ENCODE data around the gene PSMB8.
A peak's percentile ranks its signal among the peaks of the same experiment; 100 is the strongest.
"Not testable (repeated sequence)": the region's sequence is repeated elsewhere in the genome, so short reads cannot be mapped to it uniquely, and the experiment has no call there.

The PSMB8 gene

DNA sequence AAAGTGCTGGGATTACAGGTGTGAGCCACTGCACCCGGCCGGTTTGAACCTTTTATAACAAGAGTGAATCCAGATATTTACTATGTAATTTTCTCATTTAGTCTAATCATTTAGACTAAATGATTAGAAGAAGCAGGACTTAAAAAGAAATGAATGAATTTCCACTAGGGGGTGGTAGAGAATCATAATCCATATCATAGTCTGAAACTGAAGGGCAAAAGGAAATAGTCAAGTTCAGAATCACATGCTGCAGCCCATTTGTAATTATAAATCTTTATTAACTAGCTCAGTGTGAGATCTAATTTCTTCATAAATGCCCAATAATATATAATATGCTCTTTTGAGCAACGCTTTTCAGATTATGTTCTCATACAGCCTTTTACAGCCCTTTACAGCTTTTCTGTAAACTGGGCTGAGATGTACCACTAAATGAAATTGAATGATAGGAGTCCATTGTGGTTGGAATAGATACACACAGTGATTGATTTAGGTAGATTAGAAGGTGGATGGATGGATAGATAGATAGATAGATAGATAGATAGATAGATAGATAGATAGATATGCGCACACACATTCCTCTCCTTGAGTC lies 41.9 kb upstream of the PSMB8 start:
- TF ChIP-seq, protein P1, sequence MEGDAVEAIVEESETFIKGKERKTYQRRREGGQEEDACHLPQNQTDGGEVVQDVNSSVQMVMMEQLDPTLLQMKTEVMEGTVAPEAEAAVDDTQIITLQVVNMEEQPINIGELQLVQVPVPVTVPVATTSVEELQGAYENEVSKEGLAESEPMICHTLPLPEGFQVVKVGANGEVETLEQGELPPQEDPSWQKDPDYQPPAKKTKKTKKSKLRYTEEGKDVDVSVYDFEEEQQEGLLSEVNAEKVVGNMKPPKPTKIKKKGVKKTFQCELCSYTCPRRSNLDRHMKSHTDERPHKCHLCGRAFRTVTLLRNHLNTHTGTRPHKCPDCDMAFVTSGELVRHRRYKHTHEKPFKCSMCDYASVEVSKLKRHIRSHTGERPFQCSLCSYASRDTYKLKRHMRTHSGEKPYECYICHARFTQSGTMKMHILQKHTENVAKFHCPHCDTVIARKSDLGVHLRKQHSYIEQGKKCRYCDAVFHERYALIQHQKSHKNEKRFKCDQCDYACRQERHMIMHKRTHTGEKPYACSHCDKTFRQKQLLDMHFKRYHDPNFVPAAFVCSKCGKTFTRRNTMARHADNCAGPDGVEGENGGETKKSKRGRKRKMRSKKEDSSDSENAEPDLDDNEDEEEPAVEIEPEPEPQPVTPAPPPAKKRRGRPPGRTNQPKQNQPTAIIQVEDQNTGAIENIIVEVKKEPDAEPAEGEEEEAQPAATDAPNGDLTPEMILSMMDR (IDR thresholded peaks at IDR 0.05; ENCODE audit: insufficient read depth, low read depth, low read length, missing control alignments) = peak; percentile 43
- no peak overlapping the region for H3K4me3 ChIP-seq (ENCODE audit: low read length)
- DNase-seq (ENCODE audit: low read depth) = peak; percentile 79

DNA sequence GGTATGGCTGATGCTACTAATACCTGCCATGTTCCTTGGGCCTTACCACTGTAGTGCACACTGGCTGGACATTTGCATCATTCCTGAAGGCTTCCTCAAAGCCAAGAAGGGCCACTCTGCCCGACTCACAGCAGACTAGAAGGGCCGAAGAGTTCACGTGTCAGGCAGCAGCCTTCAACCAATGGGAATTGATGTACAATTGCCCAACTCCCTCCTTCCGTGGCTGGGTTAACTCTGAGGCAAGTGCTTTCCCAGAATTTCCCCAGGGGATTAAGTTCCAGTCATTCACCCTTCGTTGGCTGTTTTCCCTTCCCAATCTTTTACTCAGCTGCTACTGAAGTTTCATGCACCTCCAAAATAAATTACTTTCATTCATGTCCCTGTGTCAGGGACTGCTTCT lies 39.9 kb upstream of the PSMB8 start:
- TF ChIP-seq, protein P1 (IDR thresholded peaks at IDR 0.05; ENCODE audit: insufficient read depth, low read depth, low read length, missing control alignments) = no peak
- DNase-seq (ENCODE audit: low read depth) = peak; percentile 45
- no peak overlapping the region for H3K4me3 ChIP-seq (ENCODE audit: low read length)

DNA sequence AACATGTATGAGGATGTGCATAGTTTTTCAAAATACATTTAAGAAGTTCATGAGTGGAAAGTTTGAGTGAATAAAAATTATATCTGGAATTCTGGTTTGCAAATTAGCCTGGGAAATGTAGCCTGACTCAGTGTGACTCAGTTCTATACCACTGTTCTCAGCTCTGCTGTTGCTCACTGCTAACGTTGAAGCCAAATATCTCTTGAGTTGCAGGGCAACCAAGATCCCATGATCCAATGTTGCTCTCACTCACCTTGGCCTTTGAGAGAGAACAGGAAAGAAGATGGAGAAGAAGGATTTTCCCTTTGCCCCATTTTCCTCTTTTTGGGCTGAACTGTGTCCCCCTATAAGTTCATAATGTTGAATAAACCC lies 39.0 kb upstream of the PSMB8 start:
- TF ChIP-seq, protein P1 (IDR thresholded peaks at IDR 0.05; ENCODE audit: insufficient read depth, low read depth, low read length, missing control alignments) = no peak
- peak; percentile 85 for DNase-seq (ENCODE audit: low read depth)
- H3K4me3 ChIP-seq (ENCODE audit: low read length) = no peak overlapping the region

DNA sequence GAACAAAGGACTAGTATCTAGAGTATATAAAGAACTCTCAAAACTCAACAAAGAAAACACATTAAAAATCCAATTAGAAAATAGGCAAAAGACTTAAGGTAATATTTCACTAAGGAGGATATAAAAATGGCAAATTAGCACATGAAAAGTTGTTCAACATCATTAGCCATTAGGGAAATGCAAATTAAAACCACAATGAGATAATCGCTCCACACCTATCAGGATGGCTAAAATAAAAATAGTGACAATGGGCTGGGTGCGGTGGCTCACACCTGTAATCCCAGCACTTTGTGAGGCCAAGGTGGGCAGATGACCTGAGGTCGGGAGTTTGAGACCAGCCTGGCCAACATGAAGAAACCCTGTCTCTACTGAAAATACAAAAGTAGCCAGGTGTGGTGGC lies 37.1 kb upstream of the PSMB8 start:
- not testable (repeated sequence) for DNase-seq (ENCODE audit: low read depth); H3K4me3 ChIP-seq (ENCODE audit: low read length)

DNA sequence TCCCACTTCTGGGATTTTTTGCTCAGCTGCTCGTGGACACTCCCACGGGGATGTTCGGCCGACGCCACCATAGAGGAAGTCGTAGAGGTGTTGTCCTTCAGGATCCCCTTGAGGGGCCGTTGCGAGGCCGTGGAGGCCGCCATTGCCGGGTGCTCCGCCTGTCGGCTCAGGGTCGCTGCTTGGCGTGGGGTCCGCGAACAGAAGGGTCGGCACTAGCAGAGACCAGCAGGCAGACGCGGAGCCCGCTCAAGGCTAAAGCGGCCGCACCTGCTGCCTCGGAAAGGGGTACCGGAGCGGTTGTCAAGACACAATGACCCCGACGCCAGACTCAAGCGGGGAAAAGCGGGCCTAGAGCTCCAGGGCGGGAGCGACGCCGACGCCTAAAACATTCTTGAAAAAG lies 35.8 kb upstream of the PSMB8 start:
- no peak overlapping the region for H3K4me3 ChIP-seq (ENCODE audit: low read length)
- TF ChIP-seq, protein P1 (IDR thresholded peaks at IDR 0.05; ENCODE audit: insufficient read depth, low read depth, low read length, missing control alignments) = no peak

DNA sequence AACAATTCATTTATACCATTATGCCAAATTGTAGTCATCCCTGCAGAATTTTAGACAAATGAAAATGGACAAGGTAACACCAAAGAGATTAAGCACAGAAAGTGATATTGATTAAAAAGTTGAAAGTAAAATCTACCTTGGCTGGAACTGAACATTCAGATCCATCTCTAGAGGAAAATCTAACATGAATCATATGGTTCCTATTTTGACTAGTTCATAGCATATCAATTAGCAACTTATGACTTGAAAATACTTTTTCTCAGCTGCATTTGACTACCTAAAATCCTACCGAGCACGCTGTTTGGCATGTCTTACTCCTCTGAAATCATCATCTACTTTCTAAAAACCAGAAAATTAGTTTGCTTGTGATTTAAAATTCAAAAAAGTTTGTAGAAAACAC lies 32.8 kb upstream of the PSMB8 start:
- TF ChIP-seq, protein P1 (IDR thresholded peaks at IDR 0.05; ENCODE audit: insufficient read depth, low read depth, low read length, missing control alignments) = no peak
- no peak for DNase-seq (ENCODE audit: low read depth)
- H3K4me3 ChIP-seq (ENCODE audit: low read length) = no peak overlapping the region

More for the DNA sequence above, 35.8 kb upstream of the PSMB8 start:
- DNase-seq (ENCODE audit: low read depth) = no peak

DNA sequence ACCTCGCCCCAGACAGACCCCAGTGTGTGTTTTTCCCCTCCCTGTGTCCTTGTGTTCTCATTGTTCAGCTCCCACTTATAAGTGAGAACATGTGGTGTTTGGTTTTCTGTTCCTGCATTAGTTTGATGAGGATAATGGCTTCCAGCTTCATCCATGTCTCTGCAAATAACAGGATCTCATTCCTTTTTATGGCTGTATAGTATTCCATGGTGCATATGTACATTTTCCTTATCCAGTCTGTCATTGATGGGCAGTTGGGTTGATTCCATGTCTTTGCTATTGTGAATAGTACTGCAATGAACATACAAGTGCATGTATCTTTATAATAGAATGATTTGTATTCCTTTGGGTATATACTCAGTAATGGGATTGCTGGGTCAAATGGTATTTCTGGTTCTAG lies 30.1 kb upstream of the PSMB8 start:
- not testable (repeated sequence) for H3K4me3 ChIP-seq (ENCODE audit: low read length); DNase-seq (ENCODE audit: low read depth)

DNA sequence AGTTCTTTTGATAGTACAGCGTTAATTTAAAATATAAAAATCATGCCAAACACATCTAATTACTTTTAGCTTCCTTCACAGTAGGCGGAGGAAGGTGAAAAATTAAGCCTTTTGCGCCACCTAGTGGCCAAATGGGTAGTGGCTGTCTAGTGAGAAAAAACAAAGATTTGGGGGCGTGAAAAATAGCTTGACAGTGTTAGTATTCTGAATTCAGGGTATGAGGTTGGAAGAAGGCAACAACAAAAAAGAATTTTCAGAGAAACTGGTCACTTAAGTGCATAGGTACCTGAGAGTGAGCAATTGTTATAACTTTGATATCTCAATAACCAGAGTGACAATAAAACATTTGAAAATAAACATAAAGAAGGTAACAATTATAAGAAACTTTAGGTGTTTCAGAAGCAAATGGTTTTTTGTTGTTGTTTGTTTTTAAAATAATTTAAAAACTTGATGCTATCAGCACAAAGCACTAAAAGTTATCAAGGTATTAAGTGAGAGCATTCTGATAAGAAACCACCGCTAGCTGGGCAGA lies 24.5 kb upstream of the PSMB8 start:
- TF ChIP-seq, protein P1 (IDR thresholded peaks at IDR 0.05; ENCODE audit: insufficient read depth, low read depth, low read length, missing control alignments) = peak; percentile 91
- H3K4me3 ChIP-seq (ENCODE audit: low read length) = no peak overlapping the region
- peak; percentile 73 for DNase-seq (ENCODE audit: low read depth)

All from epithelial cell of esophagus (primary cell).